Measurements from ENCODE around the gene PHYH. TPM values are rescaled to one million over a fixed set of nuclear protein-coding genes. Genes with fewer than 3 reads are reported as not detected.

The PHYH gene
- 10 to 100 TPM; 70.7 to 94.9 (median 88.9) TPM for total RNA-seq
- polyA plus RNA-seq = 138 TPM
- long read RNA-seq, donor 1, transcript PHYH-202 (8 exons, 1,732 nt) = minor isoform, 5 of 192 reads
- long read RNA-seq, donor 1, transcript PHYH-201 (9 exons, 1,577 nt) = major isoform, 162 of 192 reads
- long read RNA-seq, donor 1, partial matches to known transcripts = 4 of 192 reads
- long read RNA-seq, donor 1, other reads (novel, unspliced or antisense) = 21 of 192 reads
- long read RNA-seq, donor 2, transcript PHYH-201 (9 exons, 1,577 nt) = major isoform, 91 of 106 reads
- long read RNA-seq, donor 2, partial matches to known transcripts = 4 of 106 reads
- long read RNA-seq, donor 2, other reads (novel, unspliced or antisense) = 10 of 106 reads
- long read RNA-seq, donor 3, transcript PHYH-201 (9 exons, 1,577 nt) = major isoform, 279 of 330 reads
- long read RNA-seq, donor 3, partial matches to known transcripts = 9 of 330 reads
- long read RNA-seq, donor 3, other reads (novel, unspliced or antisense) = 38 of 330 reads
- long read RNA-seq, donor 4, transcript PHYH-201 (9 exons, 1,577 nt) = major isoform, 115 of 135 reads
- long read RNA-seq, donor 4, partial matches to known transcripts = 1 of 135 reads
- long read RNA-seq, donor 4, other reads (novel, unspliced or antisense) = 17 of 135 reads

DNA sequence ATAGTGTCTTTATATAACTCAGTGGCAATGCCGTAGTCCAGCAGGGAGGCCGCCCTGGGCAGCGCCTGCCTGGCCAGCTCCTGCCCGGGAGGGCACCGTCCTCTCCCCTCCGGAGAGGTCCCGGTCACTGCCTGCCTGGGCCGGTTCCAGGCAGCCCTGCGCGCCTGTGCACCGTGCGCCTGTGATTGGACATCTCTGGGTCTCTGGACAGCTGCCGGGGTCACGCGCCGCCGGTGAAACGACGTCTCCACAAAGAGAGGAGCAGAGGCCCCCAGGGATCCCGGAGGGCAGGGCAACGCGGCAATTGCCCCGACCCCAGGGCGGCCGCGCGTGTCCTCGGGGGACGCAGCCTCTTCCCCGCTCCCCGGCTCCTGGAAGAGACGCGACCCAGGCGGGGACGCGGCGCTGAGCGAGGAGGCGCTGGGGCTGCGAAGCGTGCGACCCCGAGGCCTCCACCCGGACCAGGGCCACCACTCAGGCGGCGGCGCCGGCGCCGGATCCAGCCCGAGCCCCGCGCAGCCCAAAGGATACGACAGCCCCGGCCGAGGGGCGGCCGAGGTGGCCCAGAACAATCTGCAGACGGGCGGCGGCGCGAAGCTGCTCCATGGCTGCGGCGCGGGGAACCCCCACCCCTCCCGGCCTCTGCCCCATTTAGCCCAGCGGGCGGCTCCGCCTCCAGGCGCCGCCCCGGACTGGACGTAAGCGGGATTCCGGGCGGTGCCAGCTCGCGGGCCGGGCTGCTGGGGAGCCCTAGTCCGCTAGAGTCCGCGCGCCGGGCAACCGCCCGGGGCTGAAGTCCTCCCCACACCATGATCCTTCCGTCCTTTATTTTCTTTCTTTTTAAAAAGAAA is at the start of gene PHYH:
Gene PHYH, minus strand, starts transcription at position 628 of the 851 bp plus-strand sequence. Its CDS starts 22 bp downstream, at position 606.
- Histone ChIP-seq H3K4me1 (ENCODE audit: control insufficient read depth, insufficient read depth, low read length) (peaks cover 2% of the 10 kb centered on the region), H3K27ac (ENCODE audit: low read length) (peak within 1 kb of the TSS; percentile 95), H3K9me3 (ENCODE audit: control insufficient read depth, low read length) (no peaks in the 10 kb centered on the region), H3K4me3 (ENCODE audit: low read length) (peak within 1 kb of the TSS; percentile 75), H3K27me3 (ENCODE audit: control insufficient read depth, insufficient read depth) (no peaks in the 10 kb centered on the region)
- WGBS = under 1% methylated on average over 88 of the region's 88 CpGs
- intact Hi-C loops (cut with DNase I) = loop anchor here in 2 of 4 donors (5.0 to 10.0 kb wide), 2 partner anchors 135 to 137 kb away; partner anchors contain the start of gene MCM10 (in 2 of the 2)
- ATAC-seq (peak; percentile 94 to 96), DNase-seq (peak; percentile 94 to 97 (median 97))

DNA sequence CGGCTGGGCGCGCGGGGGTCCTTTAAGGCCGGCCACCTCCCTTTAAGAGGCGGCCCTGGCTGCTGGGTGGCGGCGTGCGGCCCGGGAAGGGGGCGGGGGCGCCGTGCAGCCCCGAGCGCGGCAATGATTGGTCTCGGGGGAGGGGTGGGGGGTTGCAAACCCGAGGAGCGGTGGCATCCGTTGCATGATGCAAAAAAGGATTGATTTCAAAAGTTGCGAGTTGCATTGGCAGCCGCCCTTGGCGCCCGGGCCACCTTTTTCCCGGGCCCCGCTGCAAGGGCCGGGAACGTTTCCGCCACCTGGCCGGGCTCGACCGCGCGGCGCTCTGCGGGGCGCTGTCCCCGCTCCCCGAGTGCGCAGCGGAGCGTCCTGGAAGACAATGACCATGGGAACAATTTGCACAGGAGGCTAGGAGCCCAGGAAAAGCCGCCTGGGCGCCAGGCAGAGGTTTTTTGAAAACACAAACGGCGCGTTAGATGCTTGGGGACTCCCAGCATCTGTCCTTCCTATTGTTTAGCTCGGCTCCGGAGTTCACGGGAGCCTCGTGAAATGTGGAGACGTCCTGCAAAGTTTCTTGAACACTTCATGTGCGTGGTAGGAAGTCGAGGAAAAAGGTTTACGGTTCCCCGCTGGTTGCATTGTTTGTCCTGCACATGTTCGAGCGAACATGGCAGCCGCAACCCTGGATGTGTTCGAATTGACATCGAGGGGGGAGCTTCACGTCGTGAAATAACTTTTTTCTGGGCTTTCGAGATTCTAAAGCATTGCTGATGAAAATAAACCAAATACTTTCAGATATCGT is 48.6 kb upstream of the PHYH start, which contains the start of gene SEPHS1:
Gene SEPHS1, minus strand, starts transcription at position 78 of the 802 bp plus-strand sequence. CDS start 3,343 bp downstream, outside the sequence.
- Histone ChIP-seq H3K27ac (ENCODE audit: low read length) (peak within 1 kb of the TSS; percentile 93), H3K4me3 (ENCODE audit: low read length) (peak within 1 kb of the TSS; percentile 97), H3K4me1 (ENCODE audit: control insufficient read depth, insufficient read depth, low read length) (no peaks in the 10 kb centered on the region), H3K27me3 (ENCODE audit: control insufficient read depth, insufficient read depth) (no peaks in the 10 kb centered on the region), H3K9me3 (ENCODE audit: control insufficient read depth, low read length) (no peaks in the 10 kb centered on the region)
- under 1% methylated on average over 65 of the region's 65 CpGs for WGBS
- DNase-seq (peak; percentile 76 to 90 (median 90)), ATAC-seq (peak; percentile 83 to 85)
- intact Hi-C loops (cut with DNase I) = no loop called here

DNA sequence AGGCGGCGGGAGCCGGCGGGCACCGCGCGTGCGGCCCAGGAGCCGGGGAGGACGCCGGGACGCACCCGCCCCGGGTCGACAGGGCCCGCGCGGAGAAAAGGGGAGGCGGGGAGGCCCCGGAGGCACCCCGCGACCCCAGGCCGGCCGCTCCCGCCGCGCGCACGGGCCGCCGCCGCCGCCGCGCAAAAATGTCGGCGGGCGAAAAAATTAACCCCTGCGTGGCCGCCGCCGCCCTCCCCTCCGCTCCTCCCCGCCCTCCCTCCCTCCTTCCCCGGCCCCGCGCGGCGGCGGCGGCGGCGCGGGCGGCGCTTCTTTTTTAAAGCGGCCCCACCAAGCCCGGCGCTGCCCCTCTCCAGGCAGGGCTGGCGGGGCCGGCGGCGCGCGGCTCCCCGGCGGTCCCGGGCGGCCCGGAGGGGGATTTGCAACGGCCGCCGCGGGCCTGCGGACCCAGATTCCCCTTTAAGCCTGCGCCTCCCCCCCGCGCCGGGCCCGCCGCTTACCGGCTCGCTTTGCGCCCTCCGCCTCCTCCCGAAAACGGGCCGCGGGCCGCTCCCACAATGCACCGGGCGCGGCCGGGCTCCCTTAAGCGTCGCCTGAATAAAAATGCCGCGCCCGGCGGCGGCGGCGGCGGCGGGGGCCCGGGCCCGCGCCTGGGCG is 47.8 kb upstream of the PHYH start:
- under 1% methylated on average over 102 of the region's 109 CpGs for WGBS
- ATAC-seq = peak; percentile 74 to 75

DNA sequence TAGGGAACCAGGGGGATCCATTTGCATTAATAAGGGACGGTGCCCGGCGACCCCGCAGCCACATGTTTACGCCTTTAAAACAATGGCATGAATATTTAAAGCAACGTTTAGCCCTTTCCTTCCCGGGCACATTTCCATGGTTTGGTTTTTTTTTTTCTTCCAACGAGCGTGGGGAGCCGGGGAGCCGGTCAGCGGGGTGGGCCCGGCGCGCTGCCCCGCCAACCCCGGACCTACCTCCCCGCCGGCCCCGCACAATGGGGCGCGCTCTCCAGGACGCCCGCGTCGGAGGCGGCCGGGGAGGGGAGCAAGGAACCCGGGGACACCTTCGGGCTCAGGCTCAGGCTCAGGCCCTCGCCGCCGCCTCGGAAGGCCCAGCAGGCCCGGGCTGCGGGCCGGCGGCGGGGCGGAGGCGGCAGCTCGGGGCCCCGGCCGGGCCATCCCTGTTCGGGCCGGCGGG is 47.2 kb upstream of the PHYH start:
- Histone ChIP-seq H3K27ac (ENCODE audit: low read length) (peak overlapping the region; percentile 93), H3K9me3 (ENCODE audit: control insufficient read depth, low read length) (no peaks in the 10 kb centered on the region), H3K27me3 (ENCODE audit: control insufficient read depth, insufficient read depth) (no peaks in the 10 kb centered on the region), H3K4me1 (ENCODE audit: control insufficient read depth, insufficient read depth, low read length) (no peaks in the 10 kb centered on the region), H3K4me3 (ENCODE audit: low read length) (peak overlapping the region; percentile 97)
- WGBS = 2% methylated on average over 47 of the region's 47 CpGs
- intact Hi-C loops (cut with DNase I) = no loop called here
- ATAC-seq (peak; percentile 27 to 40), DNase-seq (peak in 2 of 3 donors; percentile 37 to 72)

More for the DNA sequence above, 47.8 kb upstream of the PHYH start:
- no peaks in the 10 kb centered on the region for H3K9me3 ChIP-seq (ENCODE audit: control insufficient read depth, low read length)
- H3K27ac ChIP-seq (ENCODE audit: low read length) = peak overlapping the region; percentile 93
- no peaks in the 10 kb centered on the region for H3K4me1 ChIP-seq (ENCODE audit: control insufficient read depth, insufficient read depth, low read length)
- intact Hi-C loops (cut with DNase I) = no loop called here
- H3K27me3 ChIP-seq (ENCODE audit: control insufficient read depth, insufficient read depth) = no peaks in the 10 kb centered on the region
- DNase-seq = peak; percentile 84 to 94 (median 94)
- peak overlapping the region; percentile 97 for H3K4me3 ChIP-seq (ENCODE audit: low read length)

DNA sequence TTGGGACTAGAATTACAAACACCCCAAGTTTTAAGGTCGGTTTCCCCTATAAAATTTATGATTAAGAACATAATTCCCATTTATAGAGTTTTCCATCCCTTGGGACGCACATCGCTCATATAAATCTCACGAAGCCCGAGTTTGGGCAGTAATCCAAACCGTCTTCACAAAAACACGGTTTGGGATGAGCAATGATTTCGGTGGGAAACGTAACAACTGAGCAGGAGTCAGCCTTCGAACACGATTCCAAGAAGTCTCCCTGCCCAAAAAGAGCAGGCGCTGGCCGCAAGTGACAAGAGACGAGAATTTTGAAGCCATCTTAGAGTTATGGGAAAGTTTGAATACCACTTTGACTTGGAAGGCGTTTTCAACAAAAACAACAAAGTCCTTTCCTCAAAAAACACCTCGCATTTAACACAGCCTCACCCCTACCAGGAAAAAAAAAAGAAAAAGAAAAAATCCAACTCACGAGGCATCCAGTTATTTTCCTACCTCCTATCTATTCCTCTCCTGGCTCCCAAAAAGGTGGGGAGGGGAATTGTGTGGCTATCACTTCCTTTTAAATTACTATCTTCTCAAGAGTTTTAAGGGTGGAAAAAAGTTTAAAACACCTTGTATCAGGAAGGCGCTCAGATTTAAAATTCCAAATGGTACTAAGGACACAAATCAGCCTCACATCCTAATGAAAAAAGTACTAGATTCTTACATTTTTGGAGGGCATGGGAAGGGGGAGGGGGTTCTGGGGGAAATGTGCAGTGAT is 46.6 kb upstream of the PHYH start:
- DNase-seq (no peak), ATAC-seq (no peak)
- peak overlapping the region; percentile 93 for H3K27ac ChIP-seq (ENCODE audit: low read length)
- H3K4me1 ChIP-seq (ENCODE audit: control insufficient read depth, insufficient read depth, low read length) = no peaks in the 10 kb centered on the region
- intact Hi-C loops (cut with DNase I) = no loop called here
- WGBS = 10% methylated on average over 18 of the region's 18 CpGs
- H3K9me3 ChIP-seq (ENCODE audit: control insufficient read depth, low read length) = no peaks in the 10 kb centered on the region
- H3K27me3 ChIP-seq (ENCODE audit: control insufficient read depth, insufficient read depth) = no peaks in the 10 kb centered on the region
- peak overlapping the region; percentile 97 for H3K4me3 ChIP-seq (ENCODE audit: low read length)

DNA sequence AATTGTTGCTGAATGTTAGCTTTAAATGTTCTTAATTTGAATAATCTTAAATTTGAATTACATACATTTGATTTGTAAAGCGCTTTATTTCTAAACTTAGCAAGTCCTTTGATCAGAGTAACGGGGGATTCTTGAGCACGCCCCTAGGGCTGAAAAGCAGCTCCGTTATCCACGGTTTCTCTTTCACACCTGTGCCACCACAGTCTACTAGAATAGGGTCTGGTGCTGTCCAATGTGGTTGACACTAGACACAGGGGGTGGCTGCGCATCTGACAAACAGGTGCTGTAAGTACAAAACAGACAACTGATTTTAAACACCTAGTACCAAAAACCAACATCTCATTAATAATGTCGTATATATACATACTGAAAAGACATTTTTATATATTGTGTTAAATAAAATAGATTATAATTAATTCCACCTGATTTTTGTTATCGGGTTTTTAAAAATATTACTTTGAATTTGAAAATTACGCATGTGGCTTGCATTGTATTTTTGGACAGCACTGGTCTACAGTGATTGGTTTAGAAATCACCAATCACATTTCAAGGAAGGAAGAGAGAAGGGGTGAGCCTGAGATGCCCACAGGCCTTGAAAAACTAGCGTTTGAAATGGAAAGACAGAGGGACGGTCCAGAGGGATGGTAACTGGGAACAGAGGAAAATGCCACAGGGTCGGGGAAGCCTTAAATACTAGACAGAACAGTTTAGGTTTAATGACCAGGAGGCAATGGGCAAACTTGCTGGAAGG is 40.9 kb upstream of the PHYH start:
- ATAC-seq = no peak

DNA sequence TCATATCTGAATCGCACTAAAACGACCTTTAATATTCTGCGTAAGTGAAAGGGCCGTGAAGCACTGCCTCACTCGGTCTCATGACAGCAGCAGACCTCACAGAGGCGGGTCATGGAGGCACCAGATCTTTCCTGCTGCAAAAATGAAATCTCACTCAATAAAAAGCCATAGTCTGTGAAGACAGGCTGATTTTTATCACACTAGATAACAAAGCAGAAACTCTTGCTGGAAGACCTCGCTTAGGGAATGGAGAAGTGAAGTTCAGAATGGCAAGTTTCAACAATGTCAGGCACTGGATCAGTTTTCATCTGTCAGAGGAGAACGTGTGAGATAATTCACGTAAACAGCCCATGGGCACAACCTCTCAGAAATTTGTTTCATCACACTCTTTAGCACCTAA is 40.2 kb upstream of the PHYH start:
- no peaks in the 10 kb centered on the region for H3K27me3 ChIP-seq (ENCODE audit: control insufficient read depth, insufficient read depth)
- DNase-seq = no peak
- intact Hi-C loops (cut with DNase I) = no loop called here
- H3K4me1 ChIP-seq (ENCODE audit: control insufficient read depth, insufficient read depth, low read length) = peaks cover 3% of the 10 kb centered on the region
- H3K9me3 ChIP-seq (ENCODE audit: control insufficient read depth, low read length) = no peaks in the 10 kb centered on the region
- H3K4me3 ChIP-seq (ENCODE audit: low read length) = no peak overlapping the region
- peak overlapping the region; percentile 42 for H3K27ac ChIP-seq (ENCODE audit: low read length)
- 58% methylated on average over 9 of the region's 9 CpGs for WGBS
- ATAC-seq = peak in 1 of 2 donors; percentile 34

More for the DNA sequence above, 40.9 kb upstream of the PHYH start:
- Histone ChIP-seq H3K27me3 (ENCODE audit: control insufficient read depth, insufficient read depth) (no peaks in the 10 kb centered on the region), H3K27ac (ENCODE audit: low read length) (no peak overlapping the region), H3K4me3 (ENCODE audit: low read length) (no peak overlapping the region), H3K9me3 (ENCODE audit: control insufficient read depth, low read length) (no peaks in the 10 kb centered on the region), H3K4me1 (ENCODE audit: control insufficient read depth, insufficient read depth, low read length) (peaks cover 3% of the 10 kb centered on the region)
- DNase-seq = no peak
- 81% methylated on average over 12 of the region's 12 CpGs for WGBS
- intact Hi-C loops (cut with DNase I) = no loop called here

DNA sequence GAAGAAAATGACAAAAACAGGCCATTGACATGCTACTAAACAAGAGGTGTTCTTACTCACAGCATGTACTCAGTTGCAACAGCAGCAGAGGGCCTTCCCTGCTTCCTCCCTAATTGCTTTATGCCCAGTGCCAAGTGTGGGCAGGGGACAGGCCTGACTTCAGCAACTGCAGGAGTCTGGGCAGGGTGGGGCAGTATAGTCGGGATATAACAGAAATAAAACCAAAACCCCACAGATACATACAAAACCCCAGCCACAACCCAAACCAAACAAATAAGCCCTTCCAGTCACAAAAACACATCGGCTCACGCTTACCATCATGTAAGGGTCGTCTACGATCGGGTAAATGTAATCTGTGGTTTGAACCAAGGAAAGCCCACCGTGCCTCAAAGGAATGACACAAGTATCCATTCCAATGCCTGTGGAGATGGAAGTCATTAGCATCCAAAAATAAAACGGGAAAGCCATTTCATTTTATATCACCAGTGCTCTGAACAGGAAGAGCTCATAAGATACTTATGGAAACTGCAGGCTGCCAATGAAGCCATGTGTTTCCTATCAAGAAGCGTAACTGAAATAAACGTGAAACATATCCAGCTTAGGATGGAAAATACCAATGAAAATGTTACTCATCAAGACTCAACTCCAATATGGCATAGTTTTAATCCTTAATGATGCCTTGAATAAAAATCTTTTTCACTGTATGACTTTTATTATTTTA is 38.7 kb upstream of the PHYH start:
- H3K4me3 ChIP-seq (ENCODE audit: low read length) = no peak overlapping the region
- H3K9me3 ChIP-seq (ENCODE audit: control insufficient read depth, low read length) = no peaks in the 10 kb centered on the region
- ATAC-seq = peak; percentile 45 to 50
- H3K27me3 ChIP-seq (ENCODE audit: control insufficient read depth, insufficient read depth) = no peaks in the 10 kb centered on the region
- intact Hi-C loops (cut with DNase I) = no loop called here
- no peak for DNase-seq
- WGBS = 33% methylated on average over 10 of the region's 10 CpGs
- no peak overlapping the region for H3K27ac ChIP-seq (ENCODE audit: low read length)
- peaks cover 3% of the 10 kb centered on the region for H3K4me1 ChIP-seq (ENCODE audit: control insufficient read depth, insufficient read depth, low read length)
